GM21723 (cell line): Measurements from ENCODE around the gene RETREG1.
A peak's percentile ranks its signal among the peaks of the same experiment; 100 is the strongest.
"Not testable (repeated sequence)": the region's sequence is repeated elsewhere in the genome, so short reads cannot be mapped to it uniquely, and the experiment has no call there.

Experiments used
- ATAC-seq: cut with Tn5 transposase; IDR thresholded peaks from one replicate; pipeline ENCODE4 v1.9.1; 2021; ENCODE audit warnings: mild to moderate bottlenecking, moderate library complexity; ENCODE audit not compliant: unreplicated experiment

The RETREG1 gene

DNA sequence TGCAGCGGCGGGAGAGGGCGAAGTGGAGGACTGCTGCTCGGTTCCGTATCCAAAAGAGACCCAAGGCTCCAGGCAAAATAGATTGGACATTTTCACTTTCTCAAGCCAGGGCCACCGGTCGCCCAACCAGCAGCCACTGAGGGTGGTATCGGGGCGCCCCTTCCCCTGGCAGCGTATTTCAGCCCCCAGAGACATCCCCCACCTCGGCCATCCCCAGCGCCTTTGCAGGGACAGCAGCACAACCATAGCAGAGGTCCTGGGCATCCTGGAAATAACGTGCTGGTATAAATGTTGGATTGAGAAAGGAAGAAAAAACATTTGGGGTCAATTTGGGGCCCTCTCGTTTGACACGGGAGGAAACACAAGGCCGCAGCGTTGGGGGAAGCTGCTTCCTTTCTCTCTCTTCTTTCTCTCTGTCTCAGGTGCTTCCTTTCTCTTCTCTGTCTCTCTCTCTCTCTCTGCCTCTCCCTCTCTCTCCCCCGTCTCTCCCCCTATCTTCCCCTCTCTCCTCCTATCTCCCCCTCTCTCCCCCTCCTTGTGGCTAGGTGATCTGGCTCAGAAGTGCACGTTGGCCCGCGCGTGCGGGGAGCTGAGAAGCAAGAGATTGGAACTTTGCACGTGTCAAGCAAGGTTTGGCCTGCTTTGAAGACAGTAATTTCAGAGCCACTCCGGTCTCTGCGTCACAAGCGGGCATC, 624 bp upstream of the RETREG1 start:
- peak; percentile 20 for ATAC-seq

DNA sequence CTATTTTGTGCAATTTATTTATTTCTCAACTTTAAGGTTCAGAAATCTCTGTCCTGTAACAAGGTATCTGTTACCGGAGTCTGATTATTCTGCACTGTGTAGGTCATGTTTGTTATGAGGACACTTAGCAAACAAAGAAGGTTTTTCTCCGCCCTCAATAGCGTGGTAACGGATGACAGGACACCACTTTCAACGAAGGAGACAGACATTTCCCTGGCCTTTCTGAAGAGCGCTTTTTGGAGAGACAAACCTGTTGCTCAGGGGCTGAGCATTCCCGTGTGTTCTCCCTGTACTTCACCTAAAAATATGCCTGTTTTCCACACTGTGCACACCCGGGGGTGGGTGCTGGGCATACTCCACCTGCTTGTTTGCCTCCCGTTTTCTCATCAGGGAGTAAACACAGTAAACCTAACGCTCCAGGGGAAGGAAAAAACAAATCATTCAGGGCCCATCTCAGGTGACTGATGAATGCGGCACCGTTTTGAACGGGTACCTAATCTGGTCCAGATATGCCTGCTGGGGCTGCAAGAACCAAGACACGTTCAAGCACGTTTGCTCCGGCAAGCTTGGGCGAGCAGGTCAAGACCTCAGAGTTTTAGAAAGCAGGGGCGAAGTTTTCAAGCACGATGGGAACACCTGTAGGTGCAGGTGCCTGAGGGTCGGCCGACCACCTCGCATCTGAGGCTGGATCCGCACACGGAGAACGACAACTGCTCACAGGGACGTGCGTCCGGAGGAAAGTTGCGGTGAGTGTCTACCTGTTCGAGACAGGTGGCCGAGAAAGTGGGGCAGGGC, 859 bp downstream of the RETREG1 start:
- ATAC-seq, result peak; percentile 12

- no peak for ATAC-seq
Measured at GRCh38 chr5:16612007-16612406, 4.8 kb downstream of the RETREG1 start.

- ATAC-seq, result not testable (repeated sequence)
Measured at GRCh38 chr5:16610896-16611295, 5.9 kb downstream of the RETREG1 start.

- ATAC-seq, result no peak
Measured at GRCh38 chr5:16609412-16609811, 7.4 kb downstream of the RETREG1 start.

DNA sequence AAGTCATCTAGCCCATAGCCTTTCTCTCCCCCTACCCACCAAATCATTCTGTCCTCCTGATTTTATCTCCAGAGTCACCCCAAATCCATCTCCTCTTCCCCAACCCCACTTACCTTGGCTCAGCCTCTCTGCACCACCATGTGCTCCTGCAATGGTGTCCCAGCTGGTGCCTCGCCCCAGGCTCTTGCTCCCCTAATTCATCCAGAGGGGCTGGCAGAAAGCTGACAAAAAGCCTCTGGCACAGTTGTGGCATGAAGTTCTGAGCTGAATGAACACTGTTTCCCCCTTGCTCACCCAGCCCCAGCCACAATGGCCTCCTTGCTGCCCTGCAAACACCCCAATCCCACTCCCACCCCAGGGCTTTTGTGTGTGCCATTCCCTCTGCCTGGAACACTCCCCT, 10.2 kb downstream of the RETREG1 start:
- ATAC-seq, result no peak

GRCh38 chr5:16603701-16604100, 13.1 kb downstream of the RETREG1 start:
- ATAC-seq, result no peak

GRCh38 chr5:16603295-16603694, 13.5 kb downstream of the RETREG1 start:
- no peak for ATAC-seq

DNA sequence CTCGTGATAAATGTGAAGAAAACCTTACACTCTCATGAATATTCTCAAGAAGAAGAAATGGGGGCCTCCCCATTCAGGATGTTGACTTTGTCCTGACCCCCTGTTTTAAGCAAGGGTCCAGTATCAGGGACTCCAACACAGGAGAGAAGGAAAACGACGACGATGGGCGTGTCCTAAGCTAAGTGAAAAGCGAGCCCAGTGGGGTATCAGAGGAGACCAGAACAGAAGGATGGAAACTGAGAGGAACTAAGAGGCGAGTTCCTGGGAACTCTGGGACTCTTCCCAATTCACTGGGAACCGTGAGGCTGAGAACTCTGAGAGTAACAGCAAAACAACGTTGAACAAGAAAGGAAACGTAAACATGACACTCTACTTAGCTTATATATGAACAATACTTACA, 14.6 kb downstream of the RETREG1 start:
- no peak for ATAC-seq

DNA sequence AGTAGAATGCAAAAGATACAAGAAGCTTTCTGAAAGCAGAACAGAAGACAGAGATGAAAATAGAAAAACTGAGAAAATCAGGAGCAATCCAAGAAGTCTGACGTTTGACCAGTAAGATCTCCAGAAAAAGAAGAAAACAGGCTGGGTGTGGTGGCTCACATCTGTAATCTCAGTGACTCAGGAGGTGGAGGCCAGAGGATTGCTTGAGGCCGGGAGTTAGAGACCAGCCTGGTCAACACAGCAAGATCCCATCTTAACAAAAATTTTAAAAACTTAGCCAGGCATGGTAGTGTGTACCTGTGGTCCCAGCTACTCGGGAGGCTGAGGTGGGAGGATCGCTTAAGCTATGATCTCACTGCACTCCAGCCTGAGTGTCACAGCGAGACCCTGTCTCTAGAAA, 15.9 kb downstream of the RETREG1 start:
- no peak for ATAC-seq

GRCh38 chr5:16600397-16600796, 16.4 kb downstream of the RETREG1 start:
- ATAC-seq, result no peak

DNA sequence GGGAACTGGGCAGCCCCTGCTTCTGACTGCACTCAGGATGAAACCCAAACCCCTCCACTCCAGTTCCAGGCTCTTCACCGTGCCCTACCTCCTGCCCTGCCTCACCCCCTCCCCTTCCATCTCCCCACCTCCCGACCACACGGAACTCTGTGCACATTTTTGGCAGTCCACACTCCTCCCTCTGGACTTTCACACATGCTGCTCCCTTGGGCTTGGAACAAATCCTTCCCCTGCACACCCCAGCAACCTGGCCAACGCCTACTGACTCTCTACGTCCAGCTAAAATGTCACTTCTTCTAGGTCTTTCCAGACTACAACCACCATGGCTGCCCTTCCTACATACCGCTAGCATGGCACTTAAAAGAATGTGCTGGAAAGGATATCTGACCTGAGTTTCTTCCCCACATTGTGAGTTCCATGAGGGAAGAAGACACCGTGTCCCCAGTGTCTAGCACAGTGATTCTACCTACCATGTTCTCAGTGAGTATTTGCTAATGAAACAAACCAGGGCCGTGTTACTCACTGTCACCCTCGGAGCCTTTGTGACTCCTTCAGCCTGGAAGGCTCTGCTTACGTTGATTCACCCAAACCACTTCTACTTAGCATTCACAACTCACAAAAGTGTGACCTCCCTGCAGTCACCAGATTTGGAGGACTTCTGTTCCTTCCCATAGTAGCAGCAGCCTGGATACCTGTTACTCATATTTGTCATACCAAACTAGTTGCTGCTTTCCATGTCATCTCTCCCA, 18.7 kb downstream of the RETREG1 start:
- no peak for ATAC-seq

GRCh38 chr5:16596581-16596940, 20.2 kb downstream of the RETREG1 start:
- no peak for ATAC-seq

DNA sequence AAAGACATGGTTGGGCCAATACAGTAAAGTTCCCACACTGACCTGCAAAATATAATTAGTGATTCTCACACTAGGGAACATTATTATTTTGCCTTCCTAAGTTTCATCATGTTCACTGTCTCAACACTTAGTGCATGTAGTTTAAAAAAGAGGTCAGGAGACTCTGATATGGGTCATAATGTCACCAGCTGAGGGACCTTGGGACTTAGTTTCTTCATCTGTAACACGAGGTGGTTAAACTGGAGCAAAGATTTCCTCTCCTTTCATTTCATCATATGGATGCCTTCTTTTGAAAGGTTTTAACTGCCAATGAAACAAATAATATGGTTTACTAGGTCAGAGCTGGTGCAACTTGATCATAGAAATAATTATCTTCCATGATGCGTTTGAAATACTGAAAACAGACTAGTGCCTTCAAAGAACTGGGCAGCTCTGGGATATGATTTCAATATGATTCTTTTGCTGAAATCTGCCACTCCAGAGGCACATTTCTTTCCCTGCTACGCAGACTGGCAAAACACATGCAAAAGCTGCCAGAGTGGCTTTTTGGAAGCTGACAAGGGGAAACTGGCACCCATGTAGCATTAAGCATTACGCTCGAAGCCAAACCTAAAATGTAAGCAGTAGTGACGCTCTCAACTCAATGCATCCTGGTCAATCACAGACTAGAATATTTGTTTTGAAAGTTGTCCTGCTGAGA, 20.8 kb downstream of the RETREG1 start:
- no peak for ATAC-seq

DNA sequence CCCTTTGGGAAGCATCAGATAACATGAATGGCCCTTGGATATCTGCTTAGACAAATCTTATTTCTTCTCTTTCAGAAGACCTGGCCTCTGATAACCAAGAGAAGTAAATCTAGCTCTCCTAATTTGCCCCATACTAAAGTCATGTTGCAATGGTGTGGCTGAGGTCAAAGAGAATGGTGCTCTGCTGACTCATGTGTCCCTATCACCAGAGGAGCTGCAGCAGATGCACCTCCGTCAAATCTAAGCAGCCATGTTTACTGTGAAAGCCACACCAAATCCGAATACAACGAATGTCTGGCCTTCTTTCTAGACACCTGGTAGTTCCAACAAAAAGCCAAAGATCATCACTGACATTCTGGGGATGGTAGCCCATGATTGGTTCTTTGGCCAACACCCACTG, 23.2 kb downstream of the RETREG1 start:
- ATAC-seq, result no peak

- ATAC-seq, result no peak
Measured at GRCh38 chr5:16593013-16593412, 23.8 kb downstream of the RETREG1 start.

DNA sequence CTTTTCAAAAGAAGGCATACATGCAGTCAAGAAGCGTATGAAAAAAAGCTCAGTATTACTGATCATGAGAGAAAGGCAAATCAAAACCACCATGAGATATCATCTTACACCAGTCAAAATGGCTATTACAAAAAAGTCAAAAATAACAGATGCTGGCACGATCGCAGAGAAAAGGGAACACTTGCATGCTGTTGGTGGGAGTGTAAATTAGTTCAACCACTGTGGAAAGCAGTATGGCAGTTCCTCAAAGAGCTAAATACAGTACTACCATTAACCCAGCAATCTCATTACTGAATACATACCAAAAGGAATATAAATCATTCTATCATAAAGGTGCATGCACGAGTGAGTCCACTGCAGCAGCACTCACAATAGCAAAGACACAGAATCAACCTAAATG, 24.5 kb downstream of the RETREG1 start:
- ATAC-seq, result no peak

GRCh38 chr5:16590685-16591084, 26.1 kb downstream of the RETREG1 start:
- no peak for ATAC-seq

GRCh38 chr5:16589658-16590057, 27.1 kb downstream of the RETREG1 start:
- ATAC-seq, result no peak

GRCh38 chr5:16588434-16589214, 28.2 kb downstream of the RETREG1 start:
- ATAC-seq, result no peak
